ENCODE results near the gene IMPDH1.

Gene IMPDH1

DNA sequence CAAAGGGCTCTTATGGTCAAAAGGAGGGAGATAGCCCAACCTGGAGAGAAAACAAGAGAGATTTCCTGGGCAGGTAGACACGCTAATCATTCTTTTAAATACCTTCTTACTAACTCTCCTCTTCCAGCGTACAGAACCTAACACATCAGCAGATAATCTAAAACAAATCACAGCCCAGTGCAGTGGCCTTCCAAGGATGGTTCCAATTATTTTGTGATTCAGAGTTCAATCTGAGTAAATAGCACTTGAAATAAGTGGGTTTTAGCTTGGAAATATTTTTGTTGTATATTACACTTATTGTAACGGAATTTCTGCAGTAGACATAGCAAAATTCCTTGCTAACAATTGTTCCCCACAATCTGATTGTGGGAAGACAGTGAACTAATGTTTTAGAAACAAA, 7.3 kb upstream of the IMPDH1 start:
- H3K4me3 ChIP-seq (ENCODE audit: low read depth, low read length): no peak overlapping the region
- TF ChIP-seq, protein P1, sequence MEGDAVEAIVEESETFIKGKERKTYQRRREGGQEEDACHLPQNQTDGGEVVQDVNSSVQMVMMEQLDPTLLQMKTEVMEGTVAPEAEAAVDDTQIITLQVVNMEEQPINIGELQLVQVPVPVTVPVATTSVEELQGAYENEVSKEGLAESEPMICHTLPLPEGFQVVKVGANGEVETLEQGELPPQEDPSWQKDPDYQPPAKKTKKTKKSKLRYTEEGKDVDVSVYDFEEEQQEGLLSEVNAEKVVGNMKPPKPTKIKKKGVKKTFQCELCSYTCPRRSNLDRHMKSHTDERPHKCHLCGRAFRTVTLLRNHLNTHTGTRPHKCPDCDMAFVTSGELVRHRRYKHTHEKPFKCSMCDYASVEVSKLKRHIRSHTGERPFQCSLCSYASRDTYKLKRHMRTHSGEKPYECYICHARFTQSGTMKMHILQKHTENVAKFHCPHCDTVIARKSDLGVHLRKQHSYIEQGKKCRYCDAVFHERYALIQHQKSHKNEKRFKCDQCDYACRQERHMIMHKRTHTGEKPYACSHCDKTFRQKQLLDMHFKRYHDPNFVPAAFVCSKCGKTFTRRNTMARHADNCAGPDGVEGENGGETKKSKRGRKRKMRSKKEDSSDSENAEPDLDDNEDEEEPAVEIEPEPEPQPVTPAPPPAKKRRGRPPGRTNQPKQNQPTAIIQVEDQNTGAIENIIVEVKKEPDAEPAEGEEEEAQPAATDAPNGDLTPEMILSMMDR (IDR thresholded peaks at IDR 0.05; ENCODE audit: low read depth, low read length, missing control alignments): no peak
- in situ Hi-C loops (cut with HindIII; ENCODE audit: low sequenced_read_pairs): no loop called here
- no peak for DNase-seq (ENCODE audit: low read depth)

DNA sequence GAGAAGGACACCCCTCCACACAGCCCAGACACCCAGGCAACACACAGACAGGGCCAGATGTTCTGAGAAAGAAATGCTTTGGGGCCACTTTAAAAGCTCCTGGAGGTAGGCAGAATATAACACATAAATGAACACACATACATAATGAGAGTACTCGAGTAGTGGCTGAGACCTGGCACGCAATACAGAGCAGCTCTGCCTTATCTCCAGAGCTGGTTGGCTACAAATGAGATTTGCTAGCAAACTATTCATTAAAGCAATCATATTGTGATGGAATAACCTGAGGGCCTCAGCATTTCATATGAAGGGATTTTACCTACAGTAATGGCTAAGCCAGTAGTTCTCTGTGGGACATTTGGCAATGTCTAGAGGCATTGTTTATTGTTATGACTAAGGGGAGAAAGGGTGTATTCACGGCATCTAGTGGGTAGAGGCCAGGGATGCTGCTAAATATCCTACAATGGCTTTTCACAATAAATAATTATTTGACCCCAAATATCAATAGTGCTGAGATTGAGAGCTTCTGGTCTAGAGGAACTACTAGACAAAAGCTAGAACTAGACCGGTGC, 5.5 kb upstream of the IMPDH1 start:
- TF ChIP-seq, protein P1 (IDR thresholded peaks at IDR 0.05; ENCODE audit: low read depth, low read length, missing control alignments): no peak
- DNase-seq (ENCODE audit: low read depth): no peak
- in situ Hi-C loops (cut with HindIII; ENCODE audit: low sequenced_read_pairs): no loop called here
- no peak overlapping the region for H3K4me3 ChIP-seq (ENCODE audit: low read depth, low read length)

DNA sequence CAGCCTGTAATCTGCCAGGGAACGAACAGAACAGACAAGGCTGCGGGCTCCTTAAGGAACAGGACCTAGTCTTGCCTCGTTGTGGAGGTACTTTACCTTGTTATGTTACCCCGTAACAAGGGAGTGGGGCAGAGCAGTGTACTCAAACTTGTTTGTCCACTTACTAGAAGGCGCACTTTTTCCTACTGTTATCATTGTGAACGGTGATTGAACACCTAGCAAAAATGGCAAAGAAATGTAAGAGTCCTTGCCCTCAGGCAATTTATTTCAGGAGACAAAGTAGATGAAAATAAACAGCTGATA, 620 bp upstream of the IMPDH1 start:
- DNase-seq (ENCODE audit: low read depth): no peak
- in situ Hi-C loops (cut with HindIII; ENCODE audit: low sequenced_read_pairs): no loop called here
- TF ChIP-seq, protein P1 (IDR thresholded peaks at IDR 0.05; ENCODE audit: low read depth, low read length, missing control alignments): no peak
- H3K4me3 ChIP-seq (ENCODE audit: low read depth, low read length): peak overlapping the region; percentile 52

DNA sequence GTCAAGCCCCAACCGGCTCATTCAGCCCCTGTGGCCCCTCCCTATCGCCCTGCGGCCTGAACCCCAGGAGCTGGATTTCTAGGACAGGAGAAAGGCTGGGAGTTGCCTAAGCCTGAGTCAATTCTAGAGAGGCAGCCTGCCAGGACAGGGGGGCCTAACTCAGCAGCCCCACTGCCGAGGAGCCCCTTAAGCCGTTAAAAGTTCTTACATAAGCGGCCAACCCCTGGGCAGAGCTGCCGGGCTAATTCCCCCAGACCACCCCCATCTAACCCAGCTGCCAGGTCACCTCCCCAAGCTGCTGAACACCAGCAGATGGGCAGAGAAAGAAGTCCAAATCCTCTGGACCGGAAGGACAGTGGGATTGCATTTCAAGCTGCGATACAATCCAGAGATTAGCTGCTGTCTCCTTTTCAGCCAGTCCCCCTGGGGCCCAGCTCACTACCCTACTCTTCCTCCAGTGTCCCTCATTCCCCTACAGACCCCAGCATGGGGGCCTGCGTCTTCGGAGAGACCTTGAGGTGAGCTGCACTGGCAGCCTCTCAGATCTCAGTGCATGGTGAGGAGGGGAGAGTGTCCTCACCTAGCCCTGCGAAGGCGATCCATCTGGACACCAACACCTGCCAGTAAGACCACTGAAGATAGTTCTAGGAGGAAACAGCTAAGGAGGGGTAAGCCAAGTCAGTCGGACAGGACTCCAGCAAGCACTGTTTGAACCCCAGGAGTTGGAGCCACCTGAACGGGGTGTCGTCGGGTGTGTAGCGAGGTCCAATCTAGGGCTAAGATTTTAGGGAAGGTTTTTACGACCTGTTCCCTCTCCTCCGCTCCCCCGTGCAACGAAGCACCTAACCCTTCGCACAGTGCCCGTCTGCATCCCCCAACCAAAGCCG, 830 bp downstream of the IMPDH1 start:
- in situ Hi-C loops (cut with HindIII; ENCODE audit: low sequenced_read_pairs): no loop called here
- TF ChIP-seq, protein P1 (IDR thresholded peaks at IDR 0.05; ENCODE audit: low read depth, low read length, missing control alignments): no peak
- peak overlapping the region; percentile 52 for H3K4me3 ChIP-seq (ENCODE audit: low read depth, low read length)
- no peak for DNase-seq (ENCODE audit: low read depth)

- H3K4me3 ChIP-seq (ENCODE audit: low read depth, low read length): no peak overlapping the region
- TF ChIP-seq, protein P1 (IDR thresholded peaks at IDR 0.05; ENCODE audit: low read depth, low read length, missing control alignments): no peak
- in situ Hi-C loops (cut with HindIII; ENCODE audit: low sequenced_read_pairs): no loop called here
- DNase-seq (ENCODE audit: low read depth): no peak
Observed at GRCh38 chr7:128407751-128408708, 1.8 kb downstream of the IMPDH1 start.

GRCh38 chr7:128407233-128407589, 2.6 kb downstream of the IMPDH1 start:
- in situ Hi-C loops (cut with HindIII; ENCODE audit: low sequenced_read_pairs): no loop called here
- TF ChIP-seq, protein P1 (IDR thresholded peaks at IDR 0.05; ENCODE audit: low read depth, low read length, missing control alignments): no peak
- no peak for DNase-seq (ENCODE audit: low read depth)
- no peak overlapping the region for H3K4me3 ChIP-seq (ENCODE audit: low read depth, low read length)

Measured in astrocyte of the cerebellum (primary cell).